ENCODE results near the gene VILL.

The VILL gene

DNA sequence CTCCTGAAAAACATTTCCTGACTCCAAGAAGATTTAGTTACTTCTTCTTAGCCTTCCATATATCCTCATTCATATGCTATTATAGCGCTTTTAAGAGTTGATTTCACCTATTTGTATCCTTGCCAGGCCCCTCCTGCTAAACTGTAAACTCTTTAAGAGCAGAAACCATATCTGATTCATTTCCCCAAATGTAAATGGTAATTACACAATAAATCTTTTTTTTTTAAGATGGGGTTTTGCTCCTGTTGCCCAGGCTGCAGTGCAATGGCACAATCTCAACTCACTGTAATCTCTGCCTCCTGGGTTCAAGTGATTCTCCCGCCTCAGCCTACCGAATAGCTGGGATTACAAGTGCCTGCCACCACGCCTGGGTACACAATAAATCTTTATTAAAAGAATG lies 52.9 kb downstream of the VILL start:
- H3K9me2 ChIP-seq (replicated peaks; ENCODE audit: insufficient read depth, low read length) = no peaks in the 10 kb centered on the region
- no peaks in the 10 kb centered on the region for H3K9me3 ChIP-seq (replicated peaks; ENCODE audit: insufficient read depth, low read length)
- no peak overlapping the region for H3K9ac ChIP-seq (ENCODE audit: low read length)
- H3F3A ChIP-seq (ENCODE audit: insufficient read depth, low read length) = no peaks in the 10 kb centered on the region
- peaks cover 8% of the 10 kb centered on the region for H3K4me1 ChIP-seq (ENCODE audit: low read length)
- H4K20me1 ChIP-seq (ENCODE audit: insufficient read depth, low read length) = no peaks in the 10 kb centered on the region
- H2AFZ ChIP-seq (ENCODE audit: low read length) = no peak overlapping the region
- H3K27me3 ChIP-seq (replicated peaks; ENCODE audit: insufficient read depth, low read length) = no peaks in the 10 kb centered on the region
- H3K4me2 ChIP-seq (ENCODE audit: low read depth, low read length) = no peak overlapping the region
- TF ChIP-seq, protein P1, sequence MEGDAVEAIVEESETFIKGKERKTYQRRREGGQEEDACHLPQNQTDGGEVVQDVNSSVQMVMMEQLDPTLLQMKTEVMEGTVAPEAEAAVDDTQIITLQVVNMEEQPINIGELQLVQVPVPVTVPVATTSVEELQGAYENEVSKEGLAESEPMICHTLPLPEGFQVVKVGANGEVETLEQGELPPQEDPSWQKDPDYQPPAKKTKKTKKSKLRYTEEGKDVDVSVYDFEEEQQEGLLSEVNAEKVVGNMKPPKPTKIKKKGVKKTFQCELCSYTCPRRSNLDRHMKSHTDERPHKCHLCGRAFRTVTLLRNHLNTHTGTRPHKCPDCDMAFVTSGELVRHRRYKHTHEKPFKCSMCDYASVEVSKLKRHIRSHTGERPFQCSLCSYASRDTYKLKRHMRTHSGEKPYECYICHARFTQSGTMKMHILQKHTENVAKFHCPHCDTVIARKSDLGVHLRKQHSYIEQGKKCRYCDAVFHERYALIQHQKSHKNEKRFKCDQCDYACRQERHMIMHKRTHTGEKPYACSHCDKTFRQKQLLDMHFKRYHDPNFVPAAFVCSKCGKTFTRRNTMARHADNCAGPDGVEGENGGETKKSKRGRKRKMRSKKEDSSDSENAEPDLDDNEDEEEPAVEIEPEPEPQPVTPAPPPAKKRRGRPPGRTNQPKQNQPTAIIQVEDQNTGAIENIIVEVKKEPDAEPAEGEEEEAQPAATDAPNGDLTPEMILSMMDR (IDR thresholded peaks at IDR 0.05; ENCODE audit: low read length) = no peak
- TF ChIP-seq EZH2phosphoT487 (IDR thresholded peaks at IDR 0.05; ENCODE audit: low read length) (no peak), EZH2 (optimal IDR thresholded peaks at IDR 0.05; ENCODE audit: low read depth, low read length) (no peak)
- H3K36me3 ChIP-seq (replicated peaks; ENCODE audit: insufficient read depth, low read length) = no peaks in the 10 kb centered on the region
- no peak overlapping the region for H3K27ac ChIP-seq (ENCODE audit: low read length)
- H3K79me2 ChIP-seq (ENCODE audit: low read length) = no peaks in the 10 kb centered on the region
- H3K4me3 ChIP-seq (ENCODE audit: low read length) = no peak overlapping the region
- DNase-seq = no peak

DNA sequence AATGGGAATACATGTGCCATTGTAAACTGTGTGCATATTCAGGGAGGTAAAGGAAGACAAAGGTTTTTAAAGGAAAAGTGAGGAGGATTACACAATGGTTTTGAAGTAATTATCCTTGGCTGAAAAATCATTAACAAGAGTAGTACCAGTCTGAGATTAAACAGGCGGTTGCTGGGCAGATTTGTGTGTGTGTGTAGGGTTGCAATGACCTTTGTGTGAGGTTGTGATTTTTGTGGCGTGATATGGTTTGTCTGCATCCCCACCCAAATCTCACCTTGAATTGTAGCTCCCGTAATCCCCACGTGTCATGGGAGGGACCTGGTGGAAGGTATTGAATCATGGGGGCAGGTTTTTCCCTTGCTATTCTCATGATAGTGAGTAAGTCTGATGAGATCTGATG lies 55.4 kb downstream of the VILL start:
- Histone ChIP-seq H3K27ac (ENCODE audit: low read length) (no peak overlapping the region), H3K36me3 (replicated peaks; ENCODE audit: insufficient read depth, low read length) (no peaks in the 10 kb centered on the region), H3F3A (ENCODE audit: insufficient read depth, low read length) (no peaks in the 10 kb centered on the region), H3K4me1 (ENCODE audit: low read length) (no peaks in the 10 kb centered on the region), H3K4me2 (ENCODE audit: low read depth, low read length) (no peak overlapping the region), H2AFZ (ENCODE audit: low read length) (no peak overlapping the region), H3K27me3 (replicated peaks; ENCODE audit: insufficient read depth, low read length) (no peaks in the 10 kb centered on the region), H3K4me3 (ENCODE audit: low read length) (no peak overlapping the region), H3K79me2 (ENCODE audit: low read length) (no peaks in the 10 kb centered on the region), H3K9ac (ENCODE audit: low read length) (no peak overlapping the region), H3K9me2 (replicated peaks; ENCODE audit: insufficient read depth, low read length) (no peaks in the 10 kb centered on the region), H4K20me1 (ENCODE audit: insufficient read depth, low read length) (no peaks in the 10 kb centered on the region), H3K9me3 (replicated peaks; ENCODE audit: insufficient read depth, low read length) (no peaks in the 10 kb centered on the region)
- no peak for DNase-seq
- TF ChIP-seq, protein P1 (IDR thresholded peaks at IDR 0.05; ENCODE audit: low read length) = no peak
- TF ChIP-seq EZH2 (optimal IDR thresholded peaks at IDR 0.05; ENCODE audit: low read depth, low read length) = no peak
- no peak for TF ChIP-seq EZH2phosphoT487 (IDR thresholded peaks at IDR 0.05; ENCODE audit: low read length)

DNA sequence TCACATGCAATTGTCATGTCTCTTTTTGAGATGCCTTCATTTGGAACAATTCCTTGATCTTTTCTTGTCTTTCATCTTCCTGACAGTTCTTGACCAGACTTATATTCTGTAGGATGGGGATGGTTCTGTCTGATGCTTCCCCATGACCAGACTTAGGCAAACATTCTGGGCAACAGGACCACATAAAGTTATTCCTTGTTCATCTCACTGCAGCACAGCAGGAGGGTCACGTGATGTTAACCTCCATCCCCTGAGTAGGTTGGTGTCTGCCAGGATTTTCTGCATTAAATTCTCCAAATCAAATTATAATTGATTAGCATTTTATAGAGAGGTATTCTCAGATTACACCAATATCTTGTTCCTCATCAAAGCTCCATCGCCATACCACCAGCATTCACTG lies 56.2 kb downstream of the VILL start:
- no peaks in the 10 kb centered on the region for H3K9me2 ChIP-seq (replicated peaks; ENCODE audit: insufficient read depth, low read length)
- TF ChIP-seq, protein P1 (IDR thresholded peaks at IDR 0.05; ENCODE audit: low read length) = no peak
- TF ChIP-seq EZH2 (optimal IDR thresholded peaks at IDR 0.05; ENCODE audit: low read depth, low read length) (no peak), EZH2phosphoT487 (IDR thresholded peaks at IDR 0.05; ENCODE audit: low read length) (no peak)

More for the DNA sequence above, 56.2 kb downstream of the VILL start:
- Histone ChIP-seq H4K20me1 (ENCODE audit: insufficient read depth, low read length) (no peaks in the 10 kb centered on the region), H3K4me2 (ENCODE audit: low read depth, low read length) (no peak overlapping the region), H3K27me3 (replicated peaks; ENCODE audit: insufficient read depth, low read length) (no peaks in the 10 kb centered on the region), H3K27ac (ENCODE audit: low read length) (no peak overlapping the region), H3K9me3 (replicated peaks; ENCODE audit: insufficient read depth, low read length) (no peaks in the 10 kb centered on the region), H3K4me1 (ENCODE audit: low read length) (no peaks in the 10 kb centered on the region), H3K36me3 (replicated peaks; ENCODE audit: insufficient read depth, low read length) (no peaks in the 10 kb centered on the region), H2AFZ (ENCODE audit: low read length) (no peak overlapping the region), H3K79me2 (ENCODE audit: low read length) (no peaks in the 10 kb centered on the region), H3K9ac (ENCODE audit: low read length) (no peak overlapping the region), H3F3A (ENCODE audit: insufficient read depth, low read length) (no peaks in the 10 kb centered on the region), H3K4me3 (ENCODE audit: low read length) (no peak overlapping the region)
- DNase-seq = no peak
